ENCODE results near the gene C10orf105.

The C10orf105 gene

GRCh38 chr10:71751515-71752224, 32.1 kb upstream of the C10orf105 start:
- POLR2A ChIA-PET, result no interaction called here
- WGBS (ENCODE audit: insufficient coverage), result 96% methylated on average over 10 of the region's 14 CpGs
- DNase-seq, result no peak
- H3K36me3 ChIP-seq (ENCODE audit: control insufficient read depth in 4 of 4, insufficient read depth in 4 of 4, low read length in 3 of 4), result peaks cover 0 to 45% (median 13%) of the 10 kb centered on the region in 4 experiments
- H3K9me3 ChIP-seq (ENCODE audit: control extremely low read depth in 1 of 5, control insufficient read depth in 4 of 5, insufficient read depth in 2 of 5, low read depth in 1 of 5, low read length in 4 of 5), result no peaks in the 10 kb centered on the region
- H3K27me3 ChIP-seq (replicated peaks in 2 of 5; ENCODE audit: control insufficient read depth in 4 of 5, insufficient read depth in 5 of 5, low read length in 4 of 5), result no peaks in the 10 kb centered on the region
- H3K4me3 ChIP-seq (ENCODE audit: control insufficient read depth in 1 of 7, extremely low read depth in 1 of 7, insufficient read depth in 4 of 7, low read depth in 2 of 7, low read length in 6 of 7), result peak overlapping the region in 1 of 7 experiments; percentile 13
- H3K4me1 ChIP-seq (ENCODE audit: control extremely low read depth in 1 of 4, control insufficient read depth in 4 of 4, insufficient read depth in 4 of 4, low read length in 3 of 4), result peaks cover 42 to 99% (median 98%) of the 10 kb centered on the region in 4 experiments
- CTCF ChIA-PET, result interaction anchor here (1.3 to 8.4 kb wide), 4 partner anchors 19 to 27 kb away, joined by 4 to 159 read pairs (median 8); partner anchors contain the start of gene VSIR
- H3K27ac ChIP-seq (ENCODE audit: insufficient read depth in 1 of 2, low read depth in 1 of 2, low read length in 2 of 2, poor library complexity in 1 of 2, severe bottlenecking in 2 of 2), result peak overlapping the region in 1 of 2 experiments; percentile 47

DNA sequence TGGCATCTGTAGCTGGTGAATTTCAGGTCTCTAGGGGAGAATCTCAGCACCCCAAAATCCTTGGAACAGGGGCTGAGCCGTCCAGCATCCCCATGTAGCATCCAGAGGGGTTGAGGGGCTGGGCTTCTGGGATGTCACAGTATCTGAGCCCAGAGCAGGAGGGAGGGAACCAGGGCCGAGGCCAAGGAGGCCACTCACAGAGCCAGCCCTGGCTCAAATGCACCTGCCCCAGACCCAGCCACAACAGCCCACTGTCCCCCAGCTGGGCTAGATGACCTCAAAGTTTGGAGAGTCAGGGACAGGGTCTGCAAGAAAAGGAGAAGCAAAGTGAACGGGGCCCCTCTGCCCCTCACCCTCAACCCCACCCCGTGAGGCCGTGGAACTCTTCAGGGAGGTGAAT, 31.4 kb upstream of the C10orf105 start:
- H3K9me3 ChIP-seq (ENCODE audit: control extremely low read depth in 1 of 5, control insufficient read depth in 4 of 5, insufficient read depth in 2 of 5, low read depth in 1 of 5, low read length in 4 of 5), result no peaks in the 10 kb centered on the region
- peak overlapping the region in 1 of 2 experiments; percentile 47 for H3K27ac ChIP-seq (ENCODE audit: insufficient read depth in 1 of 2, low read depth in 1 of 2, low read length in 2 of 2, poor library complexity in 1 of 2, severe bottlenecking in 2 of 2)
- H3K36me3 ChIP-seq (ENCODE audit: control insufficient read depth in 4 of 4, insufficient read depth in 4 of 4, low read length in 3 of 4), result peaks cover 0 to 43% (median 13%) of the 10 kb centered on the region in 4 experiments
- no peak for DNase-seq
- CTCF ChIA-PET, result interaction anchor here (1.1 to 8.4 kb wide), 4 partner anchors 12 to 61 kb away, joined by 3 to 159 read pairs (median 4); partner anchors contain the start of gene VSIR
- H3K4me3 ChIP-seq (ENCODE audit: control insufficient read depth in 1 of 7, extremely low read depth in 1 of 7, insufficient read depth in 4 of 7, low read depth in 2 of 7, low read length in 6 of 7), result no peak overlapping the region
- POLR2A ChIA-PET, result interaction anchor here (0.9 to 1.4 kb wide), 3 partner anchors 18 to 56 kb away, joined by 3 read pairs; partner anchors contain the start of gene VSIR
- no peaks in the 10 kb centered on the region for H3K27me3 ChIP-seq (replicated peaks in 2 of 5; ENCODE audit: control insufficient read depth in 4 of 5, insufficient read depth in 5 of 5, low read length in 4 of 5)
- 100% methylated on average over 1 of the region's 5 CpGs for WGBS (ENCODE audit: insufficient coverage)
- peaks cover 37 to 99% (median 98%) of the 10 kb centered on the region in 4 experiments for H3K4me1 ChIP-seq (ENCODE audit: control extremely low read depth in 1 of 4, control insufficient read depth in 4 of 4, insufficient read depth in 4 of 4, low read length in 3 of 4)

DNA sequence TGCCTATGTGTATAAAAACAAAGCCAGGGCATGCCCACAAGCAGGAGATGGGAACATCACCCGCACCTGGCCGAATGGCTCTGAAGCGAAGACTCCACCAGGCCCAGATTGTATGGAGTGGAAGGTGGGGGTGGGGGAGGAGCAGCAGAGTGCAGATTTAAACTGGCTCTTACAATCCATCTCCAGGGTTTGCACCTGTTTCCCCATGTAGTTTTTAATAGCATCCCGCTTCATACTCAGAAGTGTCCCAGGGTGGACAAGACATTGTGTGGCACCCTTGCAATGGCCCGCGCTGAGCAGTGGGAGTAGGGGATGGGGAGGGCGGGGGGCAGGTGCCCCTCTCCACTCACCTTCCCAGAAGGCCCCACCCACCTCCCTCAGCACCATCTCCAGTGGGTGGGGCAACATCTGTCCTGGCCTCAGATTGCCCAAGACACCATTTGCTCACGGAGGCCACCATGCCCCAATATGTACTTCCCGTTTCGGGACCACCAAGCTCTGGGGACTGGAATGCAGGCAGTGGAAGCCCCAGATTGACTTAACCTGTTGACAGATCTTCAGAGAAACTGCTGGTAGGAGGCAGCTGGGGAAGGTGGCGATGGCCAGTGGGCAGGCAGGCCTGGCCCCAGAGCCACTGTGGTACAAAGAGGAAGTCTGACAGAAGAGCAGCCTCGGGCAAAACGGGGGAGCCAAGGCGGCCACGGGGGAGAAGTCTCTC, 30.7 kb upstream of the C10orf105 start:
- CTCF ChIA-PET, result interaction anchor here (1.1 to 8.4 kb wide), 3 partner anchors 13 to 62 kb away, joined by 3 to 159 read pairs (median 4); partner anchors contain the start of gene VSIR
- DNase-seq, result peak in 2 of 3 donors; percentile 80 to 82
- Histone ChIP-seq H3K36me3 (ENCODE audit: control insufficient read depth in 4 of 4, insufficient read depth in 4 of 4, low read length in 3 of 4) (peaks cover 0 to 39% (median 13%) of the 10 kb centered on the region in 4 experiments), H3K4me1 (ENCODE audit: control extremely low read depth in 1 of 4, control insufficient read depth in 4 of 4, insufficient read depth in 4 of 4, low read length in 3 of 4) (peaks cover 34 to 99% (median 98%) of the 10 kb centered on the region in 4 experiments), H3K27ac (ENCODE audit: insufficient read depth in 1 of 2, low read depth in 1 of 2, low read length in 2 of 2, poor library complexity in 1 of 2, severe bottlenecking in 2 of 2) (peak overlapping the region in 1 of 2 experiments; percentile 82), H3K27me3 (replicated peaks in 2 of 5; ENCODE audit: control insufficient read depth in 4 of 5, insufficient read depth in 5 of 5, low read length in 4 of 5) (no peaks in the 10 kb centered on the region), H3K9me3 (ENCODE audit: control extremely low read depth in 1 of 5, control insufficient read depth in 4 of 5, insufficient read depth in 2 of 5, low read depth in 1 of 5, low read length in 4 of 5) (no peaks in the 10 kb centered on the region), H3K4me3 (ENCODE audit: control insufficient read depth in 1 of 7, extremely low read depth in 1 of 7, insufficient read depth in 4 of 7, low read depth in 2 of 7, low read length in 6 of 7) (no peak overlapping the region)
- WGBS (ENCODE audit: insufficient coverage), result 43% methylated on average over 12 of the region's 15 CpGs
- POLR2A ChIA-PET, result interaction anchor here (0.9 to 1.7 kb wide), 4 partner anchors 19 to 57 kb away, joined by 3 to 12 read pairs (median 3); partner anchors contain the start of gene VSIR

GRCh38 chr10:71749396-71749795, 29.8 kb upstream of the C10orf105 start:
- ChIA-PET POLR2A (interaction anchor here (0.7 to 2.0 kb wide), 5 partner anchors 8 to 49 kb away, joined by 3 to 12 read pairs (median 10); partner anchors contain the start of gene VSIR), CTCF (interaction anchor here (0.9 to 8.4 kb wide), 8 partner anchors 8 to 42 kb away, joined by 3 to 159 read pairs (median 15); partner anchors contain the start of genes C10orf105 and VSIR)
- Histone ChIP-seq H3K4me1 (ENCODE audit: control extremely low read depth in 1 of 4, control insufficient read depth in 4 of 4, insufficient read depth in 4 of 4, low read length in 3 of 4) (peaks cover 30 to 93% (median 91%) of the 10 kb centered on the region in 4 experiments), H3K27ac (ENCODE audit: insufficient read depth in 1 of 2, low read depth in 1 of 2, low read length in 2 of 2, poor library complexity in 1 of 2, severe bottlenecking in 2 of 2) (peak overlapping the region; percentile 60 to 82), H3K36me3 (ENCODE audit: control insufficient read depth in 4 of 4, insufficient read depth in 4 of 4, low read length in 3 of 4) (peaks cover 0 to 34% (median 12%) of the 10 kb centered on the region in 4 experiments), H3K4me3 (ENCODE audit: control insufficient read depth in 1 of 7, extremely low read depth in 1 of 7, insufficient read depth in 4 of 7, low read depth in 2 of 7, low read length in 6 of 7) (peak overlapping the region in 4 of 7 experiments; percentile 19 to 29 (median 24)), H3K27me3 (replicated peaks in 2 of 5; ENCODE audit: control insufficient read depth in 4 of 5, insufficient read depth in 5 of 5, low read length in 4 of 5) (no peaks in the 10 kb centered on the region), H3K9me3 (ENCODE audit: control extremely low read depth in 1 of 5, control insufficient read depth in 4 of 5, insufficient read depth in 2 of 5, low read depth in 1 of 5, low read length in 4 of 5) (no peaks in the 10 kb centered on the region)
- 54% methylated on average over 4 of the region's 4 CpGs for WGBS (ENCODE audit: insufficient coverage)
- DNase-seq, result no peak

- CTCF ChIA-PET, result interaction anchor here (0.8 to 8.4 kb wide), 11 partner anchors 8 to 63 kb away, joined by 3 to 159 read pairs (median 8); partner anchors contain the start of genes C10orf105 and VSIR
- POLR2A ChIA-PET, result interaction anchor here (0.7 to 2.0 kb wide), 5 partner anchors 9 to 50 kb away, joined by 3 to 12 read pairs (median 10); partner anchors contain the start of gene VSIR
- Histone ChIP-seq H3K27ac (ENCODE audit: insufficient read depth in 1 of 2, low read depth in 1 of 2, low read length in 2 of 2, poor library complexity in 1 of 2, severe bottlenecking in 2 of 2) (peak overlapping the region; percentile 60 to 82), H3K4me1 (ENCODE audit: control extremely low read depth in 1 of 4, control insufficient read depth in 4 of 4, insufficient read depth in 4 of 4, low read length in 3 of 4) (peaks cover 26 to 91% (median 87%) of the 10 kb centered on the region in 4 experiments), H3K27me3 (replicated peaks in 2 of 5; ENCODE audit: control insufficient read depth in 4 of 5, insufficient read depth in 5 of 5, low read length in 4 of 5) (no peaks in the 10 kb centered on the region), H3K4me3 (ENCODE audit: control insufficient read depth in 1 of 7, extremely low read depth in 1 of 7, insufficient read depth in 4 of 7, low read depth in 2 of 7, low read length in 6 of 7) (peak overlapping the region in 4 of 7 experiments; percentile 11 to 29 (median 18)), H3K9me3 (ENCODE audit: control extremely low read depth in 1 of 5, control insufficient read depth in 4 of 5, insufficient read depth in 2 of 5, low read depth in 1 of 5, low read length in 4 of 5) (no peaks in the 10 kb centered on the region), H3K36me3 (ENCODE audit: control insufficient read depth in 4 of 4, insufficient read depth in 4 of 4, low read length in 3 of 4) (peaks cover 0 to 34% (median 12%) of the 10 kb centered on the region in 4 experiments)
- DNase-seq, result peak; percentile 96 to 99 (median 99)
- WGBS (ENCODE audit: insufficient coverage), result 0% methylated on average over 9 of the region's 15 CpGs
Measured at GRCh38 chr10:71748671-71749191, 29.2 kb upstream of the C10orf105 start.
